Measurements from ENCODE around the gene ING5.

Gene ING5

DNA sequence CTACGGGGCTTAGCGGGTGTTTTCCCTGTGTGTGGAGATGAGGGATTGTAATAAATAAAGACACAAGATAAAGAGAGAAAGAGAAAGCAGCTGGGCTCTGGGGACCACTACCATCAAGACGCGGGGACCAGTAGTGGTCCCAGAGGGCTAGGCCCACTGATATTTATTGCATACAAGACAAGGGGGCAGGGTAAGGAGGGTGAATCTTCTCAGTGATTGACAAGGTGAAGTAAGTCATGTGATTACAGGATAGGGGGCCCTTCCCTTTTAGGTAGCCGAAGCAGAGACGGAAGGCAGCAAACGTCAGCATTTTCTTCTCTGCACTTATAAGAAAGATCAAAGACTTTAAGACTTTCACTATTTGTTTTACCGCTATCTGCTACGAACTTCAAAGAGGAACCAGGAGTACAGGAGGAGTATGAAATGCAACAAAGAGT is 70.2 kb downstream of the ING5 start:
- H3K27me3 Mint-ChIP-seq (ENCODE audit: low read depth, poor library complexity) = no peaks in the 10 kb centered on the region
- H3K9me3 Mint-ChIP-seq = no peaks in the 10 kb centered on the region
- TF ChIP-seq, protein P1, sequence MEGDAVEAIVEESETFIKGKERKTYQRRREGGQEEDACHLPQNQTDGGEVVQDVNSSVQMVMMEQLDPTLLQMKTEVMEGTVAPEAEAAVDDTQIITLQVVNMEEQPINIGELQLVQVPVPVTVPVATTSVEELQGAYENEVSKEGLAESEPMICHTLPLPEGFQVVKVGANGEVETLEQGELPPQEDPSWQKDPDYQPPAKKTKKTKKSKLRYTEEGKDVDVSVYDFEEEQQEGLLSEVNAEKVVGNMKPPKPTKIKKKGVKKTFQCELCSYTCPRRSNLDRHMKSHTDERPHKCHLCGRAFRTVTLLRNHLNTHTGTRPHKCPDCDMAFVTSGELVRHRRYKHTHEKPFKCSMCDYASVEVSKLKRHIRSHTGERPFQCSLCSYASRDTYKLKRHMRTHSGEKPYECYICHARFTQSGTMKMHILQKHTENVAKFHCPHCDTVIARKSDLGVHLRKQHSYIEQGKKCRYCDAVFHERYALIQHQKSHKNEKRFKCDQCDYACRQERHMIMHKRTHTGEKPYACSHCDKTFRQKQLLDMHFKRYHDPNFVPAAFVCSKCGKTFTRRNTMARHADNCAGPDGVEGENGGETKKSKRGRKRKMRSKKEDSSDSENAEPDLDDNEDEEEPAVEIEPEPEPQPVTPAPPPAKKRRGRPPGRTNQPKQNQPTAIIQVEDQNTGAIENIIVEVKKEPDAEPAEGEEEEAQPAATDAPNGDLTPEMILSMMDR (IDR thresholded peaks at IDR 0.05) = no peak
- peak overlapping the region; percentile 65 for H3K4me3 Mint-ChIP-seq
- peaks cover 52% of the 10 kb centered on the region for H3K4me1 Mint-ChIP-seq
- no peak for DNase-seq
- peak overlapping the region; percentile 92 for H3K27ac Mint-ChIP-seq
- no peaks in the 10 kb centered on the region for H3K36me3 Mint-ChIP-seq (ENCODE audit: low read depth)

DNA sequence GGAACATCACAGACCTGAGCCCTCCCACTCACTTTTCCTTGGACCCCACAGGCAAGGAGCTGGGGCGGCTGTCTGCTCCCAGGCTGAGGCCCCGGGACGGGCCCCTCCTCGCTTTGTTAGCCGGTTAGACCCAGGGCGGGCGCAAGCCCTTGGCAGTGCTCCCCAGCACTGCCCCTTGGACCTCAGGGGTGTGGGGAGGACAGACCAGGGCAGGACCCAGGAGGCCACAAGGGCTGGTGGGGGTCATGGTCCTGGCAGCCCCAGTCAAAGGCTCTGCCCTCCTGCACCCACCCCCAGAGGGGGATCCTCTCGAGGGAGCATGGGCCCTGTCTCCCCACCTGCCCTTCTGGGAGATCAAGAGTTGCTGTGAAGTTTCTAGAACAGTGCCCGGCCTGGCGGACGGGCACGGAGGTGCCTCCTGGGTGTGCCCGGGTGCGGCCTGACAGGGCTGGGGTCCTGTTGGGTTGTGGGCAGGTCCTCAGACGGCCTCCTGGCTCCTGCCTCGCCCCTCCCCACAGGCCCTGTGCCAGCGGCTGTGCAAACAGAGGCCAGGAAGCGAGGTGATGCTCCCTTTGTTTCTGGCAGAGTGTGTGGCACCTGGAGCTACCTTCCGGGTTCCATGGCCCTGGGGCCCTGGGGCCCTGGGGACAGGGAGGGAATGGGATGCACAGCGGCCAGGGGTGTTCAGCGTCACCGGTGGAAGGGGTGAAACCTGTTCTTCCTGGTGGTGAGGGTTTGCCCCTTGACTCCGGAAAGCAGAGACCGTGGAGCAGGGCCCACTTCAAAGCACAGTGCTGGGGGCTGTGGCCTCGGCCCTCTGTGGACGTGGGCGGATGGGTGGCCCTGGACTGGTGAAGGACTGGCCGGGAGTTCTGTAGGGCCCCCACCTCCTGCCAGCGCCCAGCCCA is 71.9 kb downstream of the ING5 start:
- Mint-ChIP-seq H3K27ac (no peak overlapping the region), H3K4me1 (peaks cover 67% of the 10 kb centered on the region), H3K36me3 (ENCODE audit: low read depth) (peaks cover 7% of the 10 kb centered on the region), H3K9me3 (peaks cover 7% of the 10 kb centered on the region), H3K27me3 (ENCODE audit: low read depth, poor library complexity) (no peaks in the 10 kb centered on the region), H3K4me3 (no peak overlapping the region)
- DNase-seq = no peak
- TF ChIP-seq, protein P1 (IDR thresholded peaks at IDR 0.05) = no peak

DNA sequence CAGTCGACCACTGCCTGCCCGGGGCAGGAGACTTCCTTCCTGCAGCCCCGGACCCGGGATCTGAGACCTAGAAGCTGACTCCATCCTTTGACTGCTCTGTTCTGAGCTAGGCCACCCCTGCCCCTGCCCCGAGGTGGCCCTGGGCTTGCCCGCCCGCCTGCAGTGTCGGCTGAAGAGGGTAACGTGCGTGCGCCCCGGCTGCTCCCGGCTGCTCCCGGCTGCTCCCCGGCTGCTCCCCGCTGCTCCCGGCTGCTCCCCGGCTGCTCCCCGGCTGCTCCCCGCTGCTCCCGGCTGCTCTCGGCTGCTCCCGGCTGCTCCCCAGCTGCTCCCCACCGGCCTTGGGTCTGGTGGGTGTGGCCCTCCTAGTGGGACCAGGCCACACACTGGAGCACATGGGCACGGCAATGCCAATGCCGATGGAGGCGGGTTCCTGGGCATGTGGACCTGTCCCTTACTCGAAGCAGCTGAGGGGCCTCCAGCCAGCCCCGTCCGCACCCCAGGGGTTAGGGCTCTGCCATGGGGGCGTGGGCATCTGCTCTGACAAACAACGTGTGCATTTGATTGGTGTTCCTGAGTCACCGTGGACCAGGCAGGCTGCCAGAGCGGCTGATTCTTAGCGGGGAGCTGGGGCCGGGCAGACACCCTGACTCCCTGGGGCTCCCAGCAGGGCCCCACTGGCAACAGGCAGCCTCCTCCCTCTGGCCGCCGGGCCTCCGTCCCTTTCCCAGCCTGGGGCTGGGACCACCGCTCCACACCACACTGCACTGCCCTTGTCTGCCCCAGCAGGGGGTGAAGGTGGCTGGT is 72.8 kb downstream of the ING5 start:
- DNase-seq = no peak
- TF ChIP-seq, protein P1 (IDR thresholded peaks at IDR 0.05) = no peak
- Mint-ChIP-seq H3K4me1 (peaks cover 68% of the 10 kb centered on the region), H3K4me3 (no peak overlapping the region), H3K36me3 (ENCODE audit: low read depth) (peaks cover 9% of the 10 kb centered on the region), H3K27me3 (ENCODE audit: low read depth, poor library complexity) (no peaks in the 10 kb centered on the region), H3K27ac (no peak overlapping the region), H3K9me3 (peaks cover 14% of the 10 kb centered on the region)

DNA sequence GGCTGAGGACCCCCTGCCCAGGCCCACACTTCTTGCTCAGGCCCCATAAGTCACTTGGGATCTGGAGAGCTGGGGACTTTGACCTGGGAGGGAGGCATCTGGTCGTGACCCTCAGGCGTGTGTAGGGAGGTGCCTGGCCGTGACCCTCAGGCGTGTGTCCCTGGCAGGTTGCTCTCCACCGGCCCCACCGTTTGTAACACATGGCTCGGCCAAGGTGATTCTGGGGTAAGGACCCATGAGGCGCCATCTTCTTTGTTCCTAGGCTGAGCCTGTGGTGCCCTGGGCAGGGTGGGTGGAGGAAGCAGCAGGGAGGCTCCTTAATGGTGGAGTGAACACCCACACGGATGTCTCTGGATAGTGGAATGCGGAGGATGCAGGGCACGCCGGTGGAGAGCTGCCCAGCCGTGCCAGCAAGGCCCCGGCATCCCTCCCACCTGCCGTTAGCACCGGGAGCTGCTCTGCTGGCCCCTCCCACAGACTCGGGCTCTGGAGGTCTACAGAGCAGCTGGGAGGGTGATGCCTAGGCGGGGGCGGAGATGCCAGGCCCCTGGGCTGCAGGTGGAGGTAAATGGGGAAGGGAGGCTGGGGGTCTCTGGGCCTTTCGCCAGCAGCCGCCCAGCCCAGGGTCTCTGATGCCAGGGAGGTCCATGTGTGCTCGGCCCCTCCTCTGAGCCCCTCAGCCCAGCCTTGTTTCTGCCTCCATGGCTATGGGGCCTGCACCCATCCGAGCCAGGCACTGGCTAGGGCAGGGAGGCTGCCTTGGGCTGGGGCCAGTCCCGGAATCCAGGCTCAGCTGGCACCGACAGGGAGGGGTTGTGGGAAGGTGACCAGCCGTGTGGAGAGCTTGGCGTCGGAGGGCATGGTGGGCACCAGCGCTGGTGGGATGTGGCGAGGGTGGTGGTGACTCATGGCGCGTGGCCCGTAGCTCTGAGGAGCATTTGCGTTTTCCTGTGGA is 73.7 kb downstream of the ING5 start:
- TF ChIP-seq, protein P1 (IDR thresholded peaks at IDR 0.05) = no peak
- no peak for DNase-seq
- Mint-ChIP-seq H3K4me3 (no peak overlapping the region), H3K9me3 (peaks cover 22% of the 10 kb centered on the region), H3K4me1 (peaks cover 63% of the 10 kb centered on the region), H3K27me3 (ENCODE audit: low read depth, poor library complexity) (no peaks in the 10 kb centered on the region), H3K27ac (no peak overlapping the region), H3K36me3 (ENCODE audit: low read depth) (peaks cover 10% of the 10 kb centered on the region)

DNA sequence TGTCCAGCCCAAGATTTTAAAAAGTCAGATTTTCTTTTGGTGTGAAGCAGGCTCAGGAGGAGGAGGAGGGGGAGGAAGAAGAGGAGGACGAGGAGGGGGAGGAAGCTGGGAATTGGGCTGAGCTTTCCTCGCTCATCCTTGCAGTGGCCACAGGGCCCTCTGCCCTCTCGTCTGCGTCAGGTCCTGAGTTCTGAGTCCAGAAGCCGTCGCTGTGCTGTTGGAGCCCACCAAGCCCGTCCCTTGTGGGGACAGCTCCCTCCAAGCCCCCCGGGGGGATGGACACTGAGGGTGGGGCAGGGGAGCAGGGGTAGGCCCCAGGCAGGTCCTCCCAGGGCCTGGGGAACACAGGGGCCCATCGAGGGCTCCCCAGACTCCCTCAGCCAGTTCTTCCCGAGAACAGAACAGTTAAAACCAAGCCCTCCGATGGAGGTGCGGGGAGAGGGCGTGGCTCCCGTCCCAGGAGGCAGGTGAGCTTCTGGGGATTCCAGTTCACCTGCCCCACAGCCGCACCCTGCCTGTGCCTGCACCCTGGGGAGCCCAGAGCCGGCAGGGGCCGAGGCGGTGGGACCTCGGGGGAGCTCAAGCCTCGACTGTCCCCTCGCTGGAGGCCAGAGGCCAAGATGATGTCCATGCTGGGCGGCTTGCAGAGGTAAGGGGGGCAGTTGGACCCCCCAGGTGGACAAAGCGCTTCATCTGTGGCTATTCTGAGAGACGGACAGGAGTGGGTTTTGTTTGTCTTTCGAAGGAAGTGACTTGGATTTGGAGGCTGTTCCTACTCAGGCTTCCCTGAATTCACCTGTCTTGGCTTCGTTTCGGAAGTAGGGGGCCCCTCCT is 74.7 kb downstream of the ING5 start, which contains the start of gene GAL3ST2:
GAL3ST2 (plus strand) TSS at position 487 of the 834 bp plus-strand sequence; CDS start at position 621, 134 bp downstream.
- H3K27me3 Mint-ChIP-seq (ENCODE audit: low read depth, poor library complexity) = no peaks in the 10 kb centered on the region
- TF ChIP-seq, protein P1 (IDR thresholded peaks at IDR 0.05) = no peak
- peaks cover 18% of the 10 kb centered on the region for H3K36me3 Mint-ChIP-seq (ENCODE audit: low read depth)
- H3K27ac Mint-ChIP-seq = no peak within 1 kb of the TSS
- DNase-seq = no peak
- peaks cover 52% of the 10 kb centered on the region for H3K4me1 Mint-ChIP-seq
- H3K4me3 Mint-ChIP-seq = no peak within 1 kb of the TSS
- H3K9me3 Mint-ChIP-seq = peaks cover 33% of the 10 kb centered on the region
